ENCODE results near the gene STAB2. TPM values are rescaled to one million over a fixed set of nuclear protein-coding genes. Genes with fewer than 3 reads are reported as not detected.

The STAB2 gene
- total RNA-seq (2014; rRNA removed): not detected in 2 replicates
- 0.29 TPM for polyA plus RNA-seq (2012)

GRCh38 chr12:103586791-103587370, at the start of gene STAB2:
Gene STAB2, plus strand, starts transcription at chr12:103587273. Its CDS starts 204 bp downstream, at chr12:103587477.
- no peak for DNase-seq (ENCODE audit: low read depth)

- DNase-seq (ENCODE audit: low read depth): peak; percentile 27
These were observed 48.7 kb upstream of the STAB2 start for GRCh38 chr12:103538397-103538796.

GRCh38 chr12:103540319-103540718, 46.8 kb upstream of the STAB2 start:
- no peak for DNase-seq (ENCODE audit: low read depth)

- DNase-seq (ENCODE audit: low read depth): no peak
These were observed 45.0 kb upstream of the STAB2 start for GRCh38 chr12:103542078-103542477.

- DNase-seq (ENCODE audit: low read depth): no peak
These were observed 40.1 kb upstream of the STAB2 start for GRCh38 chr12:103546959-103547358.

GRCh38 chr12:103547376-103547775, 39.7 kb upstream of the STAB2 start:
- no peak for DNase-seq (ENCODE audit: low read depth)

GRCh38 chr12:103547929-103548328, 39.1 kb upstream of the STAB2 start:
- DNase-seq (ENCODE audit: low read depth): no peak

GRCh38 chr12:103548622-103549601, 38.2 kb upstream of the STAB2 start:
- peak; percentile 60 for DNase-seq (ENCODE audit: low read depth)

- DNase-seq (ENCODE audit: low read depth): no peak
These were observed 30.0 kb upstream of the STAB2 start for GRCh38 chr12:103556890-103557627.

GRCh38 chr12:103557628-103558010, 29.5 kb upstream of the STAB2 start:
- no peak for DNase-seq (ENCODE audit: low read depth)

- no peak for DNase-seq (ENCODE audit: low read depth)
These were observed 28.2 kb upstream of the STAB2 start for GRCh38 chr12:103558879-103559278.

GRCh38 chr12:103560604-103561101, 26.4 kb upstream of the STAB2 start:
- DNase-seq (ENCODE audit: low read depth): peak; percentile 99

- peak; percentile 39 for DNase-seq (ENCODE audit: low read depth)
These were observed 25.9 kb upstream of the STAB2 start for GRCh38 chr12:103561174-103561573.

GRCh38 chr12:103566398-103566797, 20.7 kb upstream of the STAB2 start:
- DNase-seq (ENCODE audit: low read depth): no peak

- DNase-seq (ENCODE audit: low read depth): no peak
These were observed 17.8 kb upstream of the STAB2 start for GRCh38 chr12:103569278-103569677.

- peak; percentile 46 for DNase-seq (ENCODE audit: low read depth)
These were observed 15.8 kb upstream of the STAB2 start for GRCh38 chr12:103571286-103571685.

GRCh38 chr12:103572312-103573045, 14.6 kb upstream of the STAB2 start:
- DNase-seq (ENCODE audit: low read depth): no peak

GRCh38 chr12:103573185-103573584, 13.9 kb upstream of the STAB2 start:
- peak; percentile 12 for DNase-seq (ENCODE audit: low read depth)

GRCh38 chr12:103578926-103579325, 8.1 kb upstream of the STAB2 start:
- no peak for DNase-seq (ENCODE audit: low read depth)

- no peak for DNase-seq (ENCODE audit: low read depth)
These were observed 7.0 kb upstream of the STAB2 start for GRCh38 chr12:103580026-103580425.

- DNase-seq (ENCODE audit: low read depth): no peak
These were observed 4.1 kb upstream of the STAB2 start for GRCh38 chr12:103583008-103583407.

Measured in LHCN-M2 (cell line).